ENCODE measurements around the gene ZNF513.

Gene ZNF513

GRCh38 chr2:27379836-27380625, 503 bp downstream of the ZNF513 start:
- Histone ChIP-seq H3K27me3 (ENCODE audit: low read depth, low read length) (no peaks in the 10 kb centered on the region), H2AFZ (ENCODE audit: low read depth, low read length) (no peak overlapping the region), H3K4me1 (ENCODE audit: low read length) (peaks cover 18% of the 10 kb centered on the region), H3K79me2 (ENCODE audit: low read length) (peaks cover 15% of the 10 kb centered on the region; the same call in 1 of the 2 replicates), H3K9ac (ENCODE audit: low read length) (peak overlapping the region; percentile 68), H4K20me1 (ENCODE audit: insufficient read depth, low read length) (no peaks in the 10 kb centered on the region), H3K9me3 (ENCODE audit: insufficient read depth, low read length) (no peaks in the 10 kb centered on the region), H3K27ac (ENCODE audit: low read length) (peak overlapping the region; percentile 49), H3K4me2 (ENCODE audit: low read length) (peak overlapping the region; percentile 97), H3K4me3 (ENCODE audit: low read length) (peak overlapping the region; percentile 91), H3K36me3 (replicated peaks; ENCODE audit: low read depth, low read length) (peaks cover 73% of the 10 kb centered on the region)
- TF ChIP-seq CTCF (IDR thresholded peaks at IDR 0.05; ENCODE audit: low read depth, low read length) (no peak), EZH2phosphoT487 (IDR thresholded peaks at IDR 0.05; ENCODE audit: low read depth) (no peak)

- H3K9me3 ChIP-seq (ENCODE audit: insufficient read depth, low read length): no peaks in the 10 kb centered on the region
- peak overlapping the region; percentile 97 for H3K4me2 ChIP-seq (ENCODE audit: low read length)
- H3K9ac ChIP-seq (ENCODE audit: low read length): no peak overlapping the region
- peaks cover 13% of the 10 kb centered on the region; the same call in 1 of the 2 replicates for H3K79me2 ChIP-seq (ENCODE audit: low read length)
- H2AFZ ChIP-seq (ENCODE audit: low read depth, low read length): no peak overlapping the region
- peaks cover 18% of the 10 kb centered on the region for H3K4me1 ChIP-seq (ENCODE audit: low read length)
- peaks cover 67% of the 10 kb centered on the region for H3K36me3 ChIP-seq (replicated peaks; ENCODE audit: low read depth, low read length)
- H3K27me3 ChIP-seq (ENCODE audit: low read depth, low read length): no peaks in the 10 kb centered on the region
- no peaks in the 10 kb centered on the region for H4K20me1 ChIP-seq (ENCODE audit: insufficient read depth, low read length)
- TF ChIP-seq EZH2phosphoT487 (IDR thresholded peaks at IDR 0.05; ENCODE audit: low read depth) (no peak), CTCF (IDR thresholded peaks at IDR 0.05; ENCODE audit: low read depth, low read length) (no peak)
- no peak overlapping the region for H3K27ac ChIP-seq (ENCODE audit: low read length)
- H3K4me3 ChIP-seq (ENCODE audit: low read length): peak overlapping the region; percentile 91
These were observed 1.1 kb downstream of the ZNF513 start for GRCh38 chr2:27379383-27379835.

GRCh38 chr2:27378809-27379290, 1.7 kb downstream of the ZNF513 start:
- H3K9ac ChIP-seq (ENCODE audit: low read length): no peak overlapping the region
- H3K4me1 ChIP-seq (ENCODE audit: low read length): peaks cover 15% of the 10 kb centered on the region
- H3K27ac ChIP-seq (ENCODE audit: low read length): no peak overlapping the region
- H3K4me3 ChIP-seq (ENCODE audit: low read length): no peak overlapping the region
- TF ChIP-seq EZH2phosphoT487 (IDR thresholded peaks at IDR 0.05; ENCODE audit: low read depth): no peak
- TF ChIP-seq CTCF (IDR thresholded peaks at IDR 0.05; ENCODE audit: low read depth, low read length): no peak
- H3K9me3 ChIP-seq (ENCODE audit: insufficient read depth, low read length): no peaks in the 10 kb centered on the region
- peaks cover 63% of the 10 kb centered on the region for H3K36me3 ChIP-seq (replicated peaks; ENCODE audit: low read depth, low read length)
- peaks cover 12% of the 10 kb centered on the region; the same call in 1 of the 2 replicates for H3K79me2 ChIP-seq (ENCODE audit: low read length)
- H3K4me2 ChIP-seq (ENCODE audit: low read length): no peak overlapping the region
- H3K27me3 ChIP-seq (ENCODE audit: low read depth, low read length): no peaks in the 10 kb centered on the region
- no peak overlapping the region for H2AFZ ChIP-seq (ENCODE audit: low read depth, low read length)
- H4K20me1 ChIP-seq (ENCODE audit: insufficient read depth, low read length): no peaks in the 10 kb centered on the region

GRCh38 chr2:27378096-27378808, 2.3 kb downstream of the ZNF513 start:
- H2AFZ ChIP-seq (ENCODE audit: low read depth, low read length): no peak overlapping the region
- H3K9me3 ChIP-seq (ENCODE audit: insufficient read depth, low read length): no peaks in the 10 kb centered on the region
- H3K79me2 ChIP-seq (ENCODE audit: low read length): peaks cover 9% of the 10 kb centered on the region; the same call in 1 of the 2 replicates
- TF ChIP-seq CTCF (IDR thresholded peaks at IDR 0.05; ENCODE audit: low read depth, low read length) (peak; percentile 13; the same call in 1 of the 2 replicates), EZH2phosphoT487 (IDR thresholded peaks at IDR 0.05; ENCODE audit: low read depth) (no peak)
- no peaks in the 10 kb centered on the region for H4K20me1 ChIP-seq (ENCODE audit: insufficient read depth, low read length)
- H3K4me2 ChIP-seq (ENCODE audit: low read length): no peak overlapping the region
- no peak overlapping the region for H3K9ac ChIP-seq (ENCODE audit: low read length)
- peaks cover 12% of the 10 kb centered on the region for H3K4me1 ChIP-seq (ENCODE audit: low read length)
- no peak overlapping the region for H3K4me3 ChIP-seq (ENCODE audit: low read length)
- H3K27me3 ChIP-seq (ENCODE audit: low read depth, low read length): no peaks in the 10 kb centered on the region
- H3K36me3 ChIP-seq (replicated peaks; ENCODE audit: low read depth, low read length): peaks cover 60% of the 10 kb centered on the region
- H3K27ac ChIP-seq (ENCODE audit: low read length): no peak overlapping the region

Measured in OCI-LY3 (cell line).